Activated naive CD4-positive, alpha-beta T cell treated with anti-CD3 and anti-CD28 coated beads for 36 hours (primary cell): ENCODE results near the gene CAMKK1. TPM values are rescaled to one million over a fixed set of nuclear protein-coding genes. Genes with fewer than 3 reads are reported as not detected.

Source experiments
- CTCF ChIA-PET: fragments of 350-600 bp; sonication (Branson Sonifier 250); formaldehyde crosslinking; loops from one replicate; lab custom pipeline; 2021; ENCODE audit warnings: antibody characterized with exemption; lab: Charles Lee
- DNase-seq: peaks from one replicate; pipeline ENCODE4 v3.0.0-alpha.2; 2020
- H3K27ac Mint-ChIP-seq: one replicate; pipeline ENCODE4 v1.8.0; 2021; ENCODE audit warnings: mild to moderate bottlenecking, mixed read lengths
- H3K27me3 Mint-ChIP-seq: one replicate; pipeline ENCODE4 v1.8.0; 2021; ENCODE audit warnings: low read depth, mixed read lengths
- H3K36me3 Mint-ChIP-seq: one replicate; pipeline ENCODE4 v1.8.0; 2021; ENCODE audit warnings: low read depth, mixed read lengths
- H3K4me1 Mint-ChIP-seq: one replicate; pipeline ENCODE4 v1.8.0; 2021; ENCODE audit warnings: low read depth, mixed read lengths
- H3K4me3 Mint-ChIP-seq: one replicate; pipeline ENCODE4 v1.8.0; 2021; ENCODE audit warnings: mild to moderate bottlenecking, moderate library complexity, mixed read lengths
- H3K9me3 Mint-ChIP-seq: one replicate; pipeline ENCODE4 v1.8.0; 2021; ENCODE audit warnings: mixed read lengths
- intact Hi-C: fragments of 100-400 bp; cut with micrococcal nuclease; formaldehyde crosslinking; loops from one replicate; pipeline ENCODE4 v1.15.1; 2023
- total RNA-seq, 2 experiments: library from RNA; stranded (reverse); gene quantifications; one replicate each; pipeline ENCODE4 v1.2.3, GENCODE V29; 2021

The CAMKK1 gene
- total RNA-seq, 2 experiments from 2014 or later, result 2.4 to 2.7 TPM

- Mint-ChIP-seq H3K9me3 (no peaks in the 10 kb centered on the region), H3K4me1 (peaks cover 2% of the 10 kb centered on the region), H3K27me3 (no peaks in the 10 kb centered on the region), H3K27ac (no peak overlapping the region), H3K36me3 (peaks cover 8% of the 10 kb centered on the region), H3K4me3 (no peak overlapping the region)
- intact Hi-C loops, result loop anchor here (5.0 kb wide), 1 partner anchor 781 kb away; no protein-coding TSS in a partner anchor
- DNase-seq, result no peak
- CTCF ChIA-PET, result interaction anchor here (0.9 to 9.8 kb wide), 14 partner anchors 10 to 192 kb away, joined by 3 to 205 read pairs (median 4); partner anchors contain the start of genes CTNS, HASPIN, ITGAE and NCBP3
Observed at GRCh38 chr17:3828151-3828851, 64.6 kb downstream of the CAMKK1 start.

- H3K4me1 Mint-ChIP-seq, result peaks cover 2% of the 10 kb centered on the region
- no peak overlapping the region for H3K27ac Mint-ChIP-seq
- no peak overlapping the region for H3K4me3 Mint-ChIP-seq
- peak; percentile 89 for DNase-seq
- H3K36me3 Mint-ChIP-seq, result peaks cover 8% of the 10 kb centered on the region
- intact Hi-C loops, result loop anchor here (1.0 to 5.0 kb wide), 3 partner anchors 90 to 780 kb away; no protein-coding TSS in a partner anchor
- CTCF ChIA-PET, result interaction anchor here (0.5 to 9.8 kb wide), 21 partner anchors 9 to 1311 kb away, joined by 3 to 205 read pairs (median 4); partner anchors contain the start of genes HASPIN, ITGAE and NCBP3
- no peaks in the 10 kb centered on the region for H3K9me3 Mint-ChIP-seq
- H3K27me3 Mint-ChIP-seq, result no peaks in the 10 kb centered on the region
Observed at GRCh38 chr17:3827124-3827773, 65.6 kb downstream of the CAMKK1 start.

- Mint-ChIP-seq H3K36me3 (peaks cover 14% of the 10 kb centered on the region), H3K9me3 (no peaks in the 10 kb centered on the region), H3K4me3 (no peak overlapping the region), H3K27ac (no peak overlapping the region), H3K4me1 (peaks cover 2% of the 10 kb centered on the region), H3K27me3 (no peaks in the 10 kb centered on the region)
- CTCF ChIA-PET, result interaction anchor here (0.7 to 9.8 kb wide), 7 partner anchors 12 to 300 kb away, joined by 3 to 205 read pairs (median 4); partner anchors contain the start of gene NCBP3
- DNase-seq, result no peak
- intact Hi-C loops, result loop anchor here (2.0 to 5.0 kb wide), 2 partner anchors 143 to 779 kb away; no protein-coding TSS in a partner anchor
Observed at GRCh38 chr17:3826191-3826590, 66.7 kb downstream of the CAMKK1 start.

GRCh38 chr17:3821101-3821500 is 71.8 kb downstream of the CAMKK1 start:
- H3K4me1 Mint-ChIP-seq, result no peaks in the 10 kb centered on the region
- no peaks in the 10 kb centered on the region for H3K27me3 Mint-ChIP-seq
- H3K9me3 Mint-ChIP-seq, result no peaks in the 10 kb centered on the region
- H3K27ac Mint-ChIP-seq, result no peak overlapping the region
- H3K4me3 Mint-ChIP-seq, result no peak overlapping the region
- peaks cover 28% of the 10 kb centered on the region for H3K36me3 Mint-ChIP-seq
- CTCF ChIA-PET, result interaction anchor here (0.6 to 9.8 kb wide), 2 partner anchors 23 to 84 kb away, joined by 4 to 205 read pairs; no protein-coding TSS in a partner anchor
- DNase-seq, result no peak
- intact Hi-C loops, result no loop called here

GRCh38 chr17:3818786-3819185 is 74.1 kb downstream of the CAMKK1 start:
- CTCF ChIA-PET, result interaction anchor here (1.8 to 2.6 kb wide), 2 partner anchors 9 to 81 kb away, joined by 6 to 26 read pairs; no protein-coding TSS in a partner anchor
- no peak overlapping the region for H3K27ac Mint-ChIP-seq

GRCh38 chr17:3817851-3818605 is 74.8 kb downstream of the CAMKK1 start:
- no peaks in the 10 kb centered on the region for H3K27me3 Mint-ChIP-seq
- no peak for DNase-seq
- H3K4me1 Mint-ChIP-seq, result no peaks in the 10 kb centered on the region
- CTCF ChIA-PET, result interaction anchor here (1.8 to 2.6 kb wide), 2 partner anchors 10 to 80 kb away, joined by 6 to 26 read pairs; no protein-coding TSS in a partner anchor
- H3K27ac Mint-ChIP-seq, result no peak overlapping the region
- H3K4me3 Mint-ChIP-seq, result no peak overlapping the region
- intact Hi-C loops, result no loop called here
- H3K9me3 Mint-ChIP-seq, result no peaks in the 10 kb centered on the region
- peaks cover 33% of the 10 kb centered on the region for H3K36me3 Mint-ChIP-seq

More at GRCh38 chr17:3818786-3819185, 74.1 kb downstream of the CAMKK1 start:
- Mint-ChIP-seq H3K36me3 (peaks cover 32% of the 10 kb centered on the region), H3K4me3 (no peak overlapping the region), H3K9me3 (no peaks in the 10 kb centered on the region), H3K27me3 (no peaks in the 10 kb centered on the region), H3K4me1 (no peaks in the 10 kb centered on the region)
- DNase-seq, result no peak
- intact Hi-C loops, result no loop called here

GRCh38 chr17:3815925-3816324 is 76.9 kb downstream of the CAMKK1 start:
- intact Hi-C loops, result no loop called here
- Mint-ChIP-seq H3K27ac (no peak overlapping the region), H3K9me3 (no peaks in the 10 kb centered on the region), H3K27me3 (no peaks in the 10 kb centered on the region), H3K4me1 (no peaks in the 10 kb centered on the region), H3K36me3 (peaks cover 25% of the 10 kb centered on the region), H3K4me3 (no peak overlapping the region)
- DNase-seq, result no peak
- CTCF ChIA-PET, result interaction anchor here (0.6 to 2.6 kb wide), 3 partner anchors 11 to 78 kb away, joined by 3 to 26 read pairs (median 3); no protein-coding TSS in a partner anchor

DNA sequence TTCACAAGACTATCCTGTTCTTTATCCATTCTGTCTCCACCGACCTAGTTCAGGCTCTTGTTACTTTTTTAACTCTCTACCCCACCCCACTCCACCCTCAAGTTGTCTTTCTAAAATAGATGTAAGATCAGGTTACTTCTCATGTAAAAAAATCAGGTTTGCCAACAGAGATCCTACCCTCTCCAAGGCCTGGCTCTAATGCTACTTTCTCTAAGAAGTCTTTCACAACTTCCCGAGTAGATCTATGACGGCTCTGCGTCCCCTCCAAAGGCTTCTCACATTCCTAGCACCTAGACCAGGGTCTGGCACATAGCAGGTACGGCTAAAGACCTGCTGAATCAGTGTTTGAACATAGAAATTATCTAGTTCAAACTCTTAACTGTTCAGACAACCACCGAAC is 77.7 kb downstream of the CAMKK1 start:
- Mint-ChIP-seq H3K27me3 (no peaks in the 10 kb centered on the region), H3K27ac (no peak overlapping the region), H3K36me3 (peaks cover 24% of the 10 kb centered on the region), H3K4me1 (no peaks in the 10 kb centered on the region), H3K9me3 (no peaks in the 10 kb centered on the region), H3K4me3 (no peak overlapping the region)
- intact Hi-C loops, result no loop called here
- CTCF ChIA-PET, result interaction anchor here (1.0 to 1.7 kb wide), 2 partner anchors 12 to 28 kb away, joined by 3 to 5 read pairs; no protein-coding TSS in a partner anchor
- DNase-seq, result no peak

- H3K27me3 Mint-ChIP-seq, result no peaks in the 10 kb centered on the region
- intact Hi-C loops, result no loop called here
- H3K36me3 Mint-ChIP-seq, result peaks cover 24% of the 10 kb centered on the region
- H3K4me1 Mint-ChIP-seq, result peaks cover 4% of the 10 kb centered on the region
- DNase-seq, result no peak
- H3K9me3 Mint-ChIP-seq, result no peaks in the 10 kb centered on the region
- no peak overlapping the region for H3K27ac Mint-ChIP-seq
- CTCF ChIA-PET, result interaction anchor here (1.7 kb wide), 1 partner anchor 29 kb away, joined by 5 read pairs; no protein-coding TSS in a partner anchor
- no peak overlapping the region for H3K4me3 Mint-ChIP-seq
Observed at GRCh38 chr17:3814361-3814760, 78.5 kb downstream of the CAMKK1 start.

DNA sequence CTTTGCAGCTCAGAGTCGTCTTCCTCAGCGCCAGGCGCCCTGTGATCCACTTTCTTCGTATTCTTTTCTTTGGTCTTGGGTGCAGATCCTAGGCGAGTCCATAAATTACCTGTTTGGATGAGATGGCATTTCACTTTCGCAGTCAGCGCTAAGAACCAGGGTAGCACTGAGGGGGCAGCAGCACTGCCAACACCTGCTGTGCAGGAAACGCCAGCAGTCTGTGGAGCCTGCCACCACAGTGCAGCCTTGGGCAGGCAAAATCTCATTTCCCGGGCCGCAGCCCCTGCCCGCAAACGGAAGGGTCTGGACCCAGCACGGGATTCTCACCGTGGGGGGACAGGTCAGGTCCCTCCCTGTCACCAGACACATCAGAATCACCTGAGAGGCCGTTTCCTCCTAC is 79.7 kb downstream of the CAMKK1 start:
- H3K9me3 Mint-ChIP-seq, result no peaks in the 10 kb centered on the region
- no peak overlapping the region for H3K4me3 Mint-ChIP-seq
- H3K4me1 Mint-ChIP-seq, result peaks cover 13% of the 10 kb centered on the region
- intact Hi-C loops, result no loop called here
- CTCF ChIA-PET, result interaction anchor here (1.1 to 1.3 kb wide), 2 partner anchors 14 to 75 kb away, joined by 3 to 4 read pairs; no protein-coding TSS in a partner anchor
- DNase-seq, result no peak
- H3K27ac Mint-ChIP-seq, result no peak overlapping the region
- no peaks in the 10 kb centered on the region for H3K27me3 Mint-ChIP-seq
- peaks cover 17% of the 10 kb centered on the region for H3K36me3 Mint-ChIP-seq

DNA sequence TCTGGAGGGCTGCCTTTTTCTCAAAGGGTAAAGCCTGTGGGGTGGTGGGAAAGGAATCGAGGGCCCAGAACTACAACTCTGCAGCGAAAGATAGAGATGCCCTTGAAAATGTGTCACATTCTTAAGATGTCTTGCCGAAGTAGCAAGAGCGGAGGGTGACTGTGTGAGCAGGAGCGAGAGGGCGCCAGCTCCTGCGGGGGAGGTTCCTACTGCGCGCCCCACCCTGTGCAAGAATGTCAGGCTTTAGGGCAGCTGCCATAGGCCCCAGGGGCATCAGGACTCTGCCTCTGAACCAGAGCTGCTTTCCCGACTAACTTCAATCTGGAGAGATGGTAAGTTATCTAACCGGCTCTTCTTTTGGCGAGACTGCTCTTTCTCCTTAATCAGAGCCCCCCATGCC is 80.1 kb downstream of the CAMKK1 start:
- no peaks in the 10 kb centered on the region for H3K9me3 Mint-ChIP-seq
- H3K27ac Mint-ChIP-seq, result no peak overlapping the region
- H3K27me3 Mint-ChIP-seq, result no peaks in the 10 kb centered on the region
- peaks cover 16% of the 10 kb centered on the region for H3K36me3 Mint-ChIP-seq
- intact Hi-C loops, result no loop called here
- CTCF ChIA-PET, result interaction anchor here (1.1 to 1.8 kb wide), 3 partner anchors 15 to 75 kb away, joined by 3 to 4 read pairs (median 4); partner anchors contain the start of gene NCBP3
- no peak for DNase-seq
- peaks cover 13% of the 10 kb centered on the region for H3K4me1 Mint-ChIP-seq
- no peak overlapping the region for H3K4me3 Mint-ChIP-seq
